ENCODE measurements around the gene GFRA1.

DNA sequence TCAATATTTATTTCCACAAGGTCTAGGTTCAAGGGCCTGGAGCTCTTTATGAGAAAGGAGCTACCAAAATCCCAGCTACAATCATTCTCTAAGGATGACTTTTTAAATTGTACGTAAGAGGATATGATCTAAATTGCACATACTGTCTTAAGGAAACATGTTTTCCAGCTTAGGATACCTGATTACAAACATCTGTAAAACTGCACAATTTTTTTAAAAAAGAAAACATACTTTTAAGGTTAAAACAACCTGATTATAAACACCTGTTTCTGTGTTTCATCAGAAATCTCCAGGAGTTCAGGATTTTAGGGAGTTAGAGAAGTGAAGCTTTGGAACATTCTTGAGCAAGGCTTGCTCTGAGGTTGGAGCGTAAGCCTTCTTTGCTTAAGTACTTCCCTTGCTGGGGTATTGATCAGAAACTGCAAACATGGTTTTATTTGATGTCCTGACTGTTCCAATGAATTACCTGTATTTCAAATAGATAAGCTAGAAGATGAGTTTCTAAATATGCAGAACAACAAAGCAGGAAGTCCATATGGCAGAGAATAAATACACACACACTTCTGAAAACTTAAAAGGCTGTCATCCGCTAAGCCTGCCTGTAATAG is 248.6 kb downstream of the GFRA1 start:
- TF ChIP-seq, protein P1, sequence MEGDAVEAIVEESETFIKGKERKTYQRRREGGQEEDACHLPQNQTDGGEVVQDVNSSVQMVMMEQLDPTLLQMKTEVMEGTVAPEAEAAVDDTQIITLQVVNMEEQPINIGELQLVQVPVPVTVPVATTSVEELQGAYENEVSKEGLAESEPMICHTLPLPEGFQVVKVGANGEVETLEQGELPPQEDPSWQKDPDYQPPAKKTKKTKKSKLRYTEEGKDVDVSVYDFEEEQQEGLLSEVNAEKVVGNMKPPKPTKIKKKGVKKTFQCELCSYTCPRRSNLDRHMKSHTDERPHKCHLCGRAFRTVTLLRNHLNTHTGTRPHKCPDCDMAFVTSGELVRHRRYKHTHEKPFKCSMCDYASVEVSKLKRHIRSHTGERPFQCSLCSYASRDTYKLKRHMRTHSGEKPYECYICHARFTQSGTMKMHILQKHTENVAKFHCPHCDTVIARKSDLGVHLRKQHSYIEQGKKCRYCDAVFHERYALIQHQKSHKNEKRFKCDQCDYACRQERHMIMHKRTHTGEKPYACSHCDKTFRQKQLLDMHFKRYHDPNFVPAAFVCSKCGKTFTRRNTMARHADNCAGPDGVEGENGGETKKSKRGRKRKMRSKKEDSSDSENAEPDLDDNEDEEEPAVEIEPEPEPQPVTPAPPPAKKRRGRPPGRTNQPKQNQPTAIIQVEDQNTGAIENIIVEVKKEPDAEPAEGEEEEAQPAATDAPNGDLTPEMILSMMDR (IDR thresholded peaks at IDR 0.05), result no peak
- TF ChIP-seq POLR2AphosphoS5 (IDR thresholded peaks at IDR 0.05) (no peak), POLR2A (IDR thresholded peaks at IDR 0.05) (no peak)
